Measurements from ENCODE around the gene LMBRD1.

The LMBRD1 gene

GRCh38 chr6:69647726-69648125 is 149.1 kb downstream of the LMBRD1 start:
- TF ChIP-seq CTCF (IDR thresholded peaks at IDR 0.05), result no peak

- no peak for TF ChIP-seq CTCF (IDR thresholded peaks at IDR 0.05)
These were observed 153.1 kb downstream of the LMBRD1 start for GRCh38 chr6:69643688-69644087.

- no peak for TF ChIP-seq CTCF (IDR thresholded peaks at IDR 0.05)
These were observed 163.9 kb downstream of the LMBRD1 start for GRCh38 chr6:69632932-69633331.

- no peak for TF ChIP-seq CTCF (IDR thresholded peaks at IDR 0.05)
These were observed 165.1 kb downstream of the LMBRD1 start for GRCh38 chr6:69631552-69632346.

- TF ChIP-seq CTCF (IDR thresholded peaks at IDR 0.05), result no peak
These were observed 166.0 kb downstream of the LMBRD1 start for GRCh38 chr6:69630767-69631166.

- no peak for TF ChIP-seq CTCF (IDR thresholded peaks at IDR 0.05)
These were observed 169.2 kb downstream of the LMBRD1 start for GRCh38 chr6:69627625-69628024.

GRCh38 chr6:69624944-69625343 is 171.9 kb downstream of the LMBRD1 start:
- TF ChIP-seq CTCF (IDR thresholded peaks at IDR 0.05), result no peak

All from LNCAP (cell line).